Mesendoderm (in vitro differentiated cells): ENCODE measurements around the gene ATP8A2.

Experiments used
- DNase-seq: peaks from one replicate; pipeline ENCODE4 v3.0.0; 2013
- H2AK5ac ChIP-seq: 2 replicates; pipeline ENCODE4 v1.6.1; 2013; ENCODE audit warnings: low read length, inconsistent platforms
- H2BK120ac ChIP-seq: 2 replicates; pipeline ENCODE4 v1.6.1; 2013; ENCODE audit warnings: low read depth, mild to moderate bottlenecking, low read length, moderate library complexity, mixed read lengths
- H2BK15ac ChIP-seq: replicated peaks from 2 replicates; pipeline ENCODE4 v1.6.1; 2013; ENCODE audit warnings: low read depth, mild to moderate bottlenecking, moderate library complexity
- H2BK5ac ChIP-seq: 2 replicates; pipeline ENCODE4 v1.6.1; 2013; ENCODE audit warnings: low read length, inconsistent platforms
- H3K18ac ChIP-seq: 2 replicates; pipeline ENCODE4 v1.6.1; 2013; ENCODE audit warnings: mild to moderate bottlenecking, low read length, mixed read lengths
- H3K23ac ChIP-seq: one replicate; pipeline ENCODE4 v1.6.1; 2013; ENCODE audit warnings: low read length
- H3K27ac ChIP-seq: 2 replicates; pipeline ENCODE4 v1.5.1; 2013; ENCODE audit warnings: low read depth, mild to moderate bottlenecking, inconsistent platforms, low read length, moderate library complexity
- H3K27me3 ChIP-seq: 2 replicates; pipeline ENCODE4 v1.6.1; 2013; ENCODE audit warnings: low read length, control low read depth, mild to moderate bottlenecking, inconsistent platforms; ENCODE audit not compliant: insufficient read depth, poor library complexity
- H3K36me3 ChIP-seq: 2 replicates; pipeline ENCODE4 v1.6.1; 2013; ENCODE audit warnings: low read length, inconsistent platforms; ENCODE audit not compliant: control insufficient read depth, insufficient read depth
- H3K4ac ChIP-seq: one replicate; pipeline ENCODE4 v1.6.1; 2013; ENCODE audit warnings: low read depth, mild to moderate bottlenecking, low read length, moderate library complexity
- H3K4me1 ChIP-seq: 2 replicates; pipeline ENCODE4 v1.6.1; 2013; ENCODE audit warnings: low read depth, low read length, inconsistent platforms; ENCODE audit not compliant: control insufficient read depth
- H3K4me2 ChIP-seq: 2 replicates; pipeline ENCODE4 v1.6.1; 2013; ENCODE audit warnings: low read length
- H3K4me3 ChIP-seq: 2 replicates; pipeline ENCODE4 v1.5.1; 2013; ENCODE audit warnings: mild to moderate bottlenecking, low read length
- H3K56ac ChIP-seq: one replicate; pipeline ENCODE4 v1.6.1; 2013; ENCODE audit warnings: low read length
- H3K79me1 ChIP-seq: 2 replicates; pipeline ENCODE4 v1.6.1; 2013; ENCODE audit warnings: low read length, inconsistent platforms
- H3K79me2 ChIP-seq: 2 replicates; pipeline ENCODE4 v1.6.1; 2013; ENCODE audit warnings: mild to moderate bottlenecking, low read length; ENCODE audit not compliant: control insufficient read depth, insufficient read depth
- H3K9ac ChIP-seq: 2 replicates; pipeline ENCODE4 v1.6.1; 2013; ENCODE audit warnings: low read length, inconsistent platforms
- H4K5ac ChIP-seq: one replicate; pipeline ENCODE4 v1.6.1; 2013; ENCODE audit warnings: low read length
- H4K8ac ChIP-seq: one replicate; pipeline ENCODE4 v1.6.1; 2013; ENCODE audit warnings: low read depth, mild to moderate bottlenecking, control low read depth, low read length, moderate library complexity
- WGBS: extraction: QIAGEN DNeasy Blood & Tissue Kit; methylation state at CpG from one replicate; pipeline ENCODE4 v1.1.7; 2013; ENCODE audit warnings: low lambda C conversion rate, missing lambda C conversion rate; ENCODE audit not compliant: insufficient coverage; ENCODE audit errors: extremely low coverage; 5-methylcytosine and 5-hydroxymethylcytosine counted together

Gene ATP8A2

DNA sequence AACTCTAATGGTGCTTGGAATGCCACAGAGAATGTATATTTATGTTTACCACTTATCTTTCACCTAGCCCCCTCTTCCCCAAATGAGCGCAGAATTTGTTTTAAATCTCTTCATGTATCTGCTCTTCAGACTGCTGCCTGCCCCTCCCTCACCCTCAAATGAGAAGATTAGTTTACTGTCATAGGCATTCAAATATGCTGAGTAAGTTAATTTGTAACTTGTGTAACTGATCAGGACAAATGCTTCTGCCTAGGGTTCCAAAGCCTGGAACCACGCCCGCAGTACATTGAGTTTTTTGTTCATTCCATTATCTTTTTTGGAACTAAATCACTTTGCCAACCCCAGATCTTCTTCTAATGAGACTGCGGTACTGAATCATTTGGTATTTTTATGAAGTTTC, 74.5 kb downstream of the ATP8A2 start:
- Histone ChIP-seq H2BK120ac (no peak overlapping the region), H2BK15ac (no peak overlapping the region), H3K4me3 (no peak overlapping the region), H4K5ac (no peak overlapping the region), H3K4me1 (no peaks in the 10 kb centered on the region), H2AK5ac (no peak overlapping the region), H3K4ac (no peak overlapping the region), H3K79me2 (no peaks in the 10 kb centered on the region), H3K4me2 (no peak overlapping the region), H3K79me1 (no peaks in the 10 kb centered on the region), H3K56ac (no peak overlapping the region), H3K9ac (no peak overlapping the region), H3K18ac (no peak overlapping the region), H3K36me3 (no peaks in the 10 kb centered on the region), H3K27me3 (no peaks in the 10 kb centered on the region), H4K8ac (no peak overlapping the region), H3K23ac (no peak overlapping the region), H3K27ac (no peak overlapping the region), H2BK5ac (no peak overlapping the region)
- WGBS, result no CpG with 5 or more reads among the region's 4 CpGs
- DNase-seq, result no peak

DNA sequence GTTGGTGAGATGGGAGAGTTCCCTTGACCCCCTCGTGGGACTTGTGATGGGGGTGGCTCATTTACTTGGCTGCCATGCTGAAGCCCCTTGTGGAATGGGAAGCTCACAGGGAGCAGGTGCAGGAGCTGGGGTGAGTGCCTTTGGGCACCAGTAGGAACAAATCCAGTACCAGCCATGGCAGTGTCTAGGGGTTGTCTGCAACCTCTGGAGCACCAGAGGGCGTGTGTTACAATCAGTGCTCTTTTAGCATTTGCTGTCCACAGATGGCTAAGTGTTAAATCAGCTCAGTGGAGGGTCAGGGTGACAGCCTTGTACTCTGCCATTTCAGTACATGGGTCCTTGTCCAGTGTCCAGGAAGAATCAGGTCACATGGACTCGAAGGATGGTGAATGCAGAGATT, 75.6 kb downstream of the ATP8A2 start:
- Histone ChIP-seq H2BK120ac (no peak overlapping the region), H3K27me3 (no peaks in the 10 kb centered on the region), H3K56ac (no peak overlapping the region), H3K27ac (no peak overlapping the region), H3K36me3 (no peaks in the 10 kb centered on the region), H2BK5ac (no peak overlapping the region), H3K23ac (no peak overlapping the region), H3K79me1 (no peaks in the 10 kb centered on the region), H2BK15ac (no peak overlapping the region), H3K18ac (no peak overlapping the region), H2AK5ac (no peak overlapping the region), H3K79me2 (no peaks in the 10 kb centered on the region), H3K4ac (no peak overlapping the region), H4K5ac (no peak overlapping the region), H3K4me1 (no peaks in the 10 kb centered on the region), H3K4me2 (no peak overlapping the region), H3K9ac (no peak overlapping the region), H3K4me3 (no peak overlapping the region), H4K8ac (no peak overlapping the region)
- no peak for DNase-seq
- no CpG with 5 or more reads among the region's 3 CpGs for WGBS

DNA sequence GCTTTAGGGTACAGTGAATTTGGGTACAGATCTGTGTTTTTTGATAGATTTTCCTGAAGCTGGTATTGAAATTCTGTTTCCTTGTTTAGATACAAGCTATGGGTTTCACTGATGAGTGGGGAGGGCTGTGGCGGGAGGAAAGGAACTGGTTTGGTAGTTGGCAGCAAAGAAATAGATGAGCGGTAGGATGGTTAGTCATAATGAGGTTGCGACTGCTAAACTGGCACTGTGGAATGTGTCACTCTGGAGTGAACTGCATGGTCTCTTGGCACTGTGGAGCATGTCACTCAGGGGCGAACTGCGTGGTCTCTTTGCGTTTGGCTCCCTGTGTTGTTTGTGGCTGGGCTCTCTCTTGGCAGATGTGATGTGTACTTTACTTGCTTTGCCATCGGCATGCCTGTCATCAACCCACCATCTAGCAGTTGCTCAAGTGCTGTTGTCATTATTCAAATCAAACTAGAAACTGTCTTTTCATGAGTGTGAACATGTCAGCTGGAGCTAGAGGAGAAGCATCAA, 82.1 kb downstream of the ATP8A2 start:
- Histone ChIP-seq H3K9ac (no peak overlapping the region), H2BK120ac (no peak overlapping the region), H4K5ac (no peak overlapping the region), H3K79me1 (no peaks in the 10 kb centered on the region), H4K8ac (no peak overlapping the region), H3K4me3 (no peak overlapping the region), H3K27me3 (no peaks in the 10 kb centered on the region), H3K4me1 (no peaks in the 10 kb centered on the region), H3K27ac (no peak overlapping the region), H3K18ac (no peak overlapping the region), H2AK5ac (no peak overlapping the region), H3K56ac (no peak overlapping the region), H3K4me2 (no peak overlapping the region), H2BK5ac (no peak overlapping the region), H3K4ac (no peak overlapping the region), H3K79me2 (no peaks in the 10 kb centered on the region), H3K23ac (no peak overlapping the region), H3K36me3 (no peaks in the 10 kb centered on the region), H2BK15ac (no peak overlapping the region)
- no peak for DNase-seq
- no CpG with 5 or more reads among the region's 7 CpGs for WGBS

DNA sequence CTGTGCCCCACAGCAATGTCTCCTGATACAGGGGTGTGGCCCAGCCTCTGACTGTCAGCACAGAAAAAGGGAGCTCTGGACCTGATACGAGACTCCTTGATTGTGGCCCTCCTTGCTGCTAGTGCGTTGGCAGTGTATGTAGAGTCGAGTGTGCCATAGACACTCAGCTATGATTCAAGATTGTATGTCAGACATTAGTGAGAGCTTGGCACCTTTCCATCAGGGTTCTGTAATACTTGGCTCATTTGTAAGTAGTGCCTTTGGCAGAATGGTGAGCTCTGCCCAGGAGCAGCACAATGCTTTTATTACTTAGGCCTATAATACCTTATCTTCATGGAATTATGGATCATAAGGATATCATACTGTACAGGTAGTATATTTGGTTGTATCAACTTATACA, 83.4 kb downstream of the ATP8A2 start:
- DNase-seq, result no peak
- WGBS, result no CpG with 5 or more reads among the region's 3 CpGs
- Histone ChIP-seq H3K9ac (no peak overlapping the region), H3K27ac (no peak overlapping the region), H4K8ac (no peak overlapping the region), H3K18ac (no peak overlapping the region), H3K79me2 (no peaks in the 10 kb centered on the region), H2BK120ac (no peak overlapping the region), H3K23ac (no peak overlapping the region), H3K4me3 (no peak overlapping the region), H3K4ac (no peak overlapping the region), H2BK15ac (no peak overlapping the region), H4K5ac (no peak overlapping the region), H3K4me1 (no peaks in the 10 kb centered on the region), H3K4me2 (no peak overlapping the region), H2AK5ac (no peak overlapping the region), H3K27me3 (no peaks in the 10 kb centered on the region), H2BK5ac (no peak overlapping the region), H3K56ac (no peak overlapping the region), H3K79me1 (no peaks in the 10 kb centered on the region), H3K36me3 (no peaks in the 10 kb centered on the region)

DNA sequence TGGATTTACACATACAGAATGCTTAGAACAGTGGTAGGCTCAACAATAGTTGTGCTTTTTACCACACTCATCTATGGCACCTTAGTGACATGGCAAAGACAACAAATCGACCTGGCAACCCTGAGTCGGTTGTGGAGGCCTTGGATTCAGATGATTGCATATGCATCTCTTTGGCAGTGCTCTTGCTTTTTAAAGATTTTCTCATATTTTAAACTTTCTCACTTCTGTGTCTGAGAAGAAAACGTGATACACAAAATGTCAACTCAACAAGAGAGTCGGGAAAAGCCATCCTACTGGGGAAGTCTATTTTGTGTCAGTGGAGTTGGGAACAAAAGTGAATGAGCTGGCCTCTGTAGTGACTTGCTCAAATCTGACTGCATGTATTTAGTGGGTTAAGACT, 85.8 kb downstream of the ATP8A2 start:
- no CpG with 5 or more reads among the region's 4 CpGs for WGBS

More for the DNA sequence above, 85.8 kb downstream of the ATP8A2 start:
- Histone ChIP-seq H2AK5ac (no peak overlapping the region), H3K9ac (no peak overlapping the region), H2BK5ac (no peak overlapping the region), H3K36me3 (no peaks in the 10 kb centered on the region), H3K56ac (no peak overlapping the region), H3K4me1 (no peaks in the 10 kb centered on the region), H3K23ac (no peak overlapping the region), H3K79me1 (no peaks in the 10 kb centered on the region), H3K4ac (no peak overlapping the region), H3K4me2 (no peak overlapping the region), H4K8ac (no peak overlapping the region), H3K4me3 (no peak overlapping the region), H4K5ac (no peak overlapping the region), H3K79me2 (no peaks in the 10 kb centered on the region), H2BK15ac (no peak overlapping the region), H3K27me3 (no peaks in the 10 kb centered on the region), H3K27ac (no peak overlapping the region), H3K18ac (no peak overlapping the region), H2BK120ac (no peak overlapping the region)
- no peak for DNase-seq
